HEK293T (cell line): ENCODE results near the gene RAPGEF1.

ENCODE experiments used
- ARNT ChIP-seq: fragments of 450-650 bp; IDR thresholded peaks from 2 replicates; pipeline ENCODE4 v1.6.1; 2017; ENCODE audit warnings: mild to moderate bottlenecking
- BHLHE40 ChIP-seq: fragments of 450-650 bp; IDR thresholded peaks from 2 replicates; pipeline ENCODE4 v1.6.1; 2016; ENCODE audit warnings: mild to moderate bottlenecking, moderate library complexity, borderline replicate concordance
- CTBP1 ChIP-seq: fragments of 450-650 bp; IDR thresholded peaks from 2 replicates; pipeline ENCODE4 v1.6.1; 2016; ENCODE audit warnings: borderline replicate concordance
- FOXA1 ChIP-seq: fragments of 450-650 bp; IDR thresholded peaks from 2 replicates; pipeline ENCODE4 v1.6.1; 2016; ENCODE audit warnings: mild to moderate bottlenecking
- FOXK2 ChIP-seq: fragments of 450-650 bp; IDR thresholded peaks from 2 replicates; pipeline ENCODE4 v1.6.1; 2016; ENCODE audit warnings: mild to moderate bottlenecking
- FOXM1 ChIP-seq: fragments of 450-650 bp; IDR thresholded peaks from 2 replicates; pipeline ENCODE4 v1.6.1; 2017; ENCODE audit warnings: mild to moderate bottlenecking, borderline replicate concordance
- HDGF ChIP-seq: fragments of 450-650 bp; IDR thresholded peaks from 2 replicates; pipeline ENCODE4 v1.6.1; 2017; ENCODE audit warnings: antibody characterized with exemption, borderline replicate concordance
- L3MBTL2 ChIP-seq: fragments of 450-650 bp; conservative IDR thresholded peaks from 2 replicates; pipeline ENCODE4 v1.6.1; 2016; ENCODE audit warnings: mild to moderate bottlenecking
- SP1 ChIP-seq: fragments of 450-650 bp; IDR thresholded peaks from 2 replicates; pipeline ENCODE4 v1.6.1; 2017
- SUZ12 ChIP-seq: fragments of 450-650 bp; IDR thresholded peaks from 2 replicates; pipeline ENCODE4 v1.6.1; 2016; ENCODE audit warnings: mild to moderate bottlenecking
- TARDBP ChIP-seq: fragments of 450-650 bp; IDR thresholded peaks from 2 replicates; pipeline ENCODE4 v1.6.1; 2016
- TF ChIP-seq, protein P1 (sequence below): fragments of 450-650 bp; IDR thresholded peaks from 2 replicates; pipeline ENCODE4 v1.6.1; 2016

DNA sequence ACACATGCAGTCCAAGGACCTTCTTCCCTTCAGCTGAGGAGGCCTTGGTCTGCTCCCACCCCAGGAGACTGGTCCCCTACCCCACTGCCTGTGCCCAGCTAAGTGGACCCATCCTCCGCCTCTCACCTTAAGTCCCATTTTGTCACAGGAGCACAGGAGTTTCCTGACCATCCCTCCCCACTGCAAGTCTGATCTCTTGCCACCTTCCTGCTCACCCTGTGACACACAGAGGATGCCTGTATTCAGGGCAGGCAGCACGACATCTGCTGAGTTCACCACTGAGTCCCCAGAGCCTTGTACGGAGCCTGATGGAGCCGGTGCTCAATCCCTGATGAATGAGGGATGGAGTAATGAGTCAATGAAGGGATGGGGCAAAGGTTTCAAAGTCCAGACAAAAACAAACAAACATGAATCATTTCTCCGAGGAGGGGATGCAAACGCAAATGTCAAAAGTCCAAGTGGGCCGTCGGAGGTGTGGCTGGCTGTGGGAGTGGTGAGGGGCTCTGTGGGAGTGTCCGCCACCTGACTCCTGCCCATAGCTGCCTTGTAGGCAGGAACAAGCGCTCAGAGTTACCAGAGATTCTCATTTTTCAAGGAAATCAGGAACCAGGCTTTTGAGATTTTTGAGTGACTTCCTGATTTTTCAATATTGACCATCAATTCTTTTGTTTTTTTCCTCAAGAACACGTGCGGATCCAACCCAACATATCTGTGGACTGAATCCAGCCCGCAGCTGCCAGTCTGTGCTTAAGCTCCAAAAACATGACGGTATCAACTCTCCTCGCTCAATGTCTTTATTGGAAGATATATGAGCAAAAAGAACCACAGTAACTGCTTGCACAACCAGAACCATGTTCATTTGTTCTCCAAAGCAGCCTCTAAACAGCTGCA is 4.4 kb downstream of the RAPGEF1 start:
- TF ChIP-seq FOXK2 (no peak), L3MBTL2 (no peak), BHLHE40 (no peak), FOXA1 (no peak), FOXM1 (no peak), HDGF (no peak), SP1 (no peak), ARNT (no peak), CTBP1 (no peak), SUZ12 (no peak), TARDBP (no peak)
- TF ChIP-seq, protein P1, sequence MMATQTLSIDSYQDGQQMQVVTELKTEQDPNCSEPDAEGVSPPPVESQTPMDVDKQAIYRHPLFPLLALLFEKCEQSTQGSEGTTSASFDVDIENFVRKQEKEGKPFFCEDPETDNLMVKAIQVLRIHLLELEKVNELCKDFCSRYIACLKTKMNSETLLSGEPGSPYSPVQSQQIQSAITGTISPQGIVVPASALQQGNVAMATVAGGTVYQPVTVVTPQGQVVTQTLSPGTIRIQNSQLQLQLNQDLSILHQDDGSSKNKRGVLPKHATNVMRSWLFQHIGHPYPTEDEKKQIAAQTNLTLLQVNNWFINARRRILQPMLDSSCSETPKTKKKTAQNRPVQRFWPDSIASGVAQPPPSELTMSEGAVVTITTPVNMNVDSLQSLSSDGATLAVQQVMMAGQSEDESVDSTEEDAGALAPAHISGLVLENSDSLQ: no peak
